Measurements from ENCODE around the gene AP2A2. TPM values are rescaled to one million over a fixed set of nuclear protein-coding genes. Genes with fewer than 3 reads are reported as not detected.

The AP2A2 gene
- polyA plus RNA-seq, 3 donors = 5.7 to 61.0 (median 8.2) TPM

DNA sequence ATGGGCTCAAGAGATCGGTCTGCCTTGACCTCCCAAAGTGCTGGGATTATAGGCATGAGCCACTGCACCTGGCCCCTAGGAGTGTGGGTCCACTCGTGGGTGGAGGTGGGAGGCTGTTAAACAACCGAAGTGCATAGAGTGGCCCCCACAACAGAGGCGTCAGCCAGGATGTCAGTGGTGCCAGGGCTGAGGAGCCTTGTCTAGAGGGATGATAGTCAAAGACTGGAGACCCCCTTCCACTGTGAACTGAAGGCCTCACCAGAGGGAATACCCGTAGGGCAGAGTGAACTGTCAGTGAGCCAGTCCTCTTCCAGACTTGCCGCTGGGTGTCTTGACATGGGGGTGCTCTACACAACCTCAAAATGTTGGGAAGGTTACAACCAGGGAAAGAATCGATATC is 38.2 kb downstream of the AP2A2 start:
- H4K20me1 ChIP-seq (ENCODE audit: insufficient read depth, low read length) = peaks cover 41% of the 10 kb centered on the region
- no peak overlapping the region for H3K4me2 ChIP-seq (replicated peaks; ENCODE audit: extremely low read depth, low read length, poor library complexity, severe bottlenecking)
- intact Hi-C loops (cut with micrococcal nuclease) = no loop called here
- no peak overlapping the region for H3K27ac ChIP-seq (ENCODE audit: low read depth in 1 of 2, low read length in 2 of 2)
- no peak overlapping the region for H3K4me3 Mint-ChIP-seq
- no peak for DNase-seq
- TF ChIP-seq, protein P1, sequence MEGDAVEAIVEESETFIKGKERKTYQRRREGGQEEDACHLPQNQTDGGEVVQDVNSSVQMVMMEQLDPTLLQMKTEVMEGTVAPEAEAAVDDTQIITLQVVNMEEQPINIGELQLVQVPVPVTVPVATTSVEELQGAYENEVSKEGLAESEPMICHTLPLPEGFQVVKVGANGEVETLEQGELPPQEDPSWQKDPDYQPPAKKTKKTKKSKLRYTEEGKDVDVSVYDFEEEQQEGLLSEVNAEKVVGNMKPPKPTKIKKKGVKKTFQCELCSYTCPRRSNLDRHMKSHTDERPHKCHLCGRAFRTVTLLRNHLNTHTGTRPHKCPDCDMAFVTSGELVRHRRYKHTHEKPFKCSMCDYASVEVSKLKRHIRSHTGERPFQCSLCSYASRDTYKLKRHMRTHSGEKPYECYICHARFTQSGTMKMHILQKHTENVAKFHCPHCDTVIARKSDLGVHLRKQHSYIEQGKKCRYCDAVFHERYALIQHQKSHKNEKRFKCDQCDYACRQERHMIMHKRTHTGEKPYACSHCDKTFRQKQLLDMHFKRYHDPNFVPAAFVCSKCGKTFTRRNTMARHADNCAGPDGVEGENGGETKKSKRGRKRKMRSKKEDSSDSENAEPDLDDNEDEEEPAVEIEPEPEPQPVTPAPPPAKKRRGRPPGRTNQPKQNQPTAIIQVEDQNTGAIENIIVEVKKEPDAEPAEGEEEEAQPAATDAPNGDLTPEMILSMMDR (IDR thresholded peaks at IDR 0.05) = no peak
- no peak overlapping the region for H2AFZ ChIP-seq (ENCODE audit: insufficient read depth, low read depth, low read length, poor library complexity, severe bottlenecking)
- no peak overlapping the region for H3K27ac Mint-ChIP-seq
- no peak overlapping the region for H3K4me3 ChIP-seq (replicated peaks in 1 of 3; ENCODE audit: low read depth in 2 of 3, low read length in 3 of 3)
- peaks cover 0 to 1% (median 0%) of the 10 kb centered on the region in 3 donors for H3K27me3 Mint-ChIP-seq (ENCODE audit: low read depth in 3 of 3)
- no peaks in the 10 kb centered on the region for H3K4me1 ChIP-seq (ENCODE audit: control insufficient read depth in 1 of 2, insufficient read depth in 2 of 2, low read length in 2 of 2)
- H3K9me3 ChIP-seq (replicated peaks in 1 of 2; ENCODE audit: control insufficient read depth in 1 of 2, insufficient read depth in 1 of 2, low read length in 2 of 2) = peaks cover 0 to 4% of the 10 kb centered on the region in 2 donors
- peaks cover 10% of the 10 kb centered on the region for H3K4me1 Mint-ChIP-seq
- peaks cover 25 to 54% of the 10 kb centered on the region in 2 donors for H3K36me3 ChIP-seq (replicated peaks in 1 of 2; ENCODE audit: control insufficient read depth in 1 of 2, insufficient read depth in 2 of 2, low read length in 2 of 2)
- peaks cover 0 to 5% (median 0%) of the 10 kb centered on the region in 7 donors for H3K9me3 Mint-ChIP-seq
- H3K36me3 Mint-ChIP-seq = peaks cover 53 to 75% of the 10 kb centered on the region in 2 donors
- no peaks in the 10 kb centered on the region for H3K79me2 ChIP-seq (ENCODE audit: insufficient read depth, low read length)
- H3K27me3 ChIP-seq (ENCODE audit: control insufficient read depth in 2 of 2, insufficient read depth in 2 of 2, low read length in 2 of 2) = no peaks in the 10 kb centered on the region
- H3K9ac ChIP-seq (ENCODE audit: insufficient read depth, low read length, poor library complexity, severe bottlenecking) = no peak overlapping the region
- 100% methylated on average over 4 of the region's 7 CpGs for WGBS (ENCODE audit: insufficient coverage)

DNA sequence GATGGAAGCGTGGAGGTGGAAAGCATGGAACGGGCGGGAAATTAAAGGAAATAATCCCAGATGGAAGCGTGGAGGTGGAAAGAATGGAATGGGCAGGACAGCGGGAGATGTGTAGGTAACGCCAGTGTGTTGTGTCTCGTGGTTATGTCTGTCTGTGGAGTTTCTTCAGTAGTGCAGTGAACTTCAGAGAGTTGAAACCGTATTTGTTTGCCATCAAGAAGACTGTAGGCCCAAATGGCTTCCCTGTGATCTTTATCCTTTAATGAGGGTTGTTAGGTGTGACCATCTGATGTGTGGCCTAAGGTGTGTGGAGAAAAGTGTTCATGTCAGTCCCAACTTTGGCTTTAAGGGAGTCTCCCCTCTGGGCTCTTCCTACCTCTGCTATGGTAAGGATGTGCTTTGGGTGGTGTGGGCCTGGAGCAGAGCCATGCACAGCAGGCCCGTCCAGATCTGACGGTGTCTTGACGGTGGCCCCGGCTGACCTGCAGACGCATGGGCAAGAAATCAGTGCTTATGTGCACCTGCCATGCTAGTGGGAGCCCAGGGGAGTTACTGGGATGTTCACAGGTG is 39.6 kb downstream of the AP2A2 start:
- Histone ChIP-seq H4K20me1 (ENCODE audit: insufficient read depth, low read length) (peaks cover 45% of the 10 kb centered on the region), H3K4me2 (replicated peaks; ENCODE audit: extremely low read depth, low read length, poor library complexity, severe bottlenecking) (no peak overlapping the region), H3K9ac (ENCODE audit: insufficient read depth, low read length, poor library complexity, severe bottlenecking) (no peak overlapping the region), H3K27ac (ENCODE audit: low read depth in 1 of 2, low read length in 2 of 2) (no peak overlapping the region), H3K4me3 (replicated peaks in 1 of 3; ENCODE audit: low read depth in 2 of 3, low read length in 3 of 3) (no peak overlapping the region), H3K27me3 (ENCODE audit: control insufficient read depth in 2 of 2, insufficient read depth in 2 of 2, low read length in 2 of 2) (no peaks in the 10 kb centered on the region), H3K36me3 (replicated peaks in 1 of 2; ENCODE audit: control insufficient read depth in 1 of 2, insufficient read depth in 2 of 2, low read length in 2 of 2) (peaks cover 20 to 41% of the 10 kb centered on the region in 2 donors), H3K4me1 (ENCODE audit: control insufficient read depth in 1 of 2, insufficient read depth in 2 of 2, low read length in 2 of 2) (peaks cover 0 to 7% of the 10 kb centered on the region in 2 donors), H3K9me3 (replicated peaks in 1 of 2; ENCODE audit: control insufficient read depth in 1 of 2, insufficient read depth in 1 of 2, low read length in 2 of 2) (peaks cover 0 to 4% of the 10 kb centered on the region in 2 donors), H2AFZ (ENCODE audit: insufficient read depth, low read depth, low read length, poor library complexity, severe bottlenecking) (no peak overlapping the region), H3K79me2 (ENCODE audit: insufficient read depth, low read length) (no peaks in the 10 kb centered on the region)
- Mint-ChIP-seq H3K4me1 (peaks cover 19% of the 10 kb centered on the region), H3K36me3 (peaks cover 50 to 75% of the 10 kb centered on the region in 2 donors), H3K27ac (peak overlapping the region in 1 of 7 donors; percentile 45), H3K9me3 (peaks cover 0 to 5% (median 0%) of the 10 kb centered on the region in 7 donors), H3K27me3 (ENCODE audit: low read depth in 3 of 3) (peaks cover 0 to 4% (median 1%) of the 10 kb centered on the region in 3 donors), H3K4me3 (no peak overlapping the region)
- TF ChIP-seq, protein P1 (IDR thresholded peaks at IDR 0.05) = no peak
- no peak for DNase-seq
- WGBS (ENCODE audit: insufficient coverage) = 98% methylated on average over 10 of the region's 13 CpGs
- intact Hi-C loops (cut with micrococcal nuclease) = no loop called here

Data from CD14-positive monocyte (primary cell).